K562 (cell line): ENCODE results near the gene HMG20B.

Source experiments
- CTCF ChIP-seq, 3 experiments: IDR thresholded peaks in 2 of 3; conservative IDR thresholded peaks in 1 of 3; 2 replicates each; pipeline ENCODE4 v1.5.1; 2011 to 2012; ENCODE audit warnings: low read length in 3 of 3, mild to moderate bottlenecking in 3 of 3, control low read depth in 2 of 3, improper control_type of control experiment in 1 of 3, inconsistent platforms in 1 of 3, low read depth in 1 of 3, mixed read lengths in 1 of 3, moderate library complexity in 1 of 3; ENCODE audit not compliant: insufficient read depth in 2 of 3
- ILK ChIP-seq: fragments of 450-650 bp; IDR thresholded peaks from 2 replicates; pipeline ENCODE4 v1.6.1; 2016; ENCODE audit warnings: missing genetic modification characterization, low read depth, mild to moderate bottlenecking, missing compliant biosample characterization, moderate library complexity, borderline replicate concordance
- RBBP5 ChIP-seq: fragments of 200-600 bp; sonication (generic); IDR thresholded peaks from 2 replicates; pipeline ENCODE4 v1.6.1; 2012; ENCODE audit warnings: borderline replicate concordance, mild to moderate bottlenecking, low read length, control low read depth, inconsistent platforms; ENCODE audit not compliant: insufficient read depth, poor library complexity, severe bottlenecking
- SIN3B ChIP-seq: fragments of 450-650 bp; IDR thresholded peaks from 2 replicates; pipeline ENCODE4 v1.6.1; 2017; ENCODE audit warnings: low read depth, mild to moderate bottlenecking, moderate library complexity
- TRIM28 ChIP-seq: fragments of 450-650 bp; IDR thresholded peaks from 2 replicates; pipeline ENCODE4 v1.6.1; 2017

GRCh38 chr19:3576696-3577443, 4.1 kb downstream of the HMG20B start:
- no peak for TF ChIP-seq TRIM28
- no peak for TF ChIP-seq CTCF (IDR thresholded peaks at IDR 0.05 in 2 of 3, conservative IDR thresholded peaks at IDR 0.05 in 1 of 3; ENCODE audit: insufficient read depth in 2 of 3, low read depth in 1 of 3, low read length in 3 of 3)
- TF ChIP-seq SIN3B: no peak
- no peak for TF ChIP-seq RBBP5
- no peak for TF ChIP-seq ILK (tag)
